ENCODE measurements around the gene SPDYE6. TPM values are rescaled to one million over a fixed set of nuclear protein-coding genes. Genes with fewer than 3 reads are reported as not detected.

Gene SPDYE6

GRCh38 chr7:102297487-102298218, 58.6 kb downstream of the SPDYE6 start:
- Histone ChIP-seq H4K5ac (ENCODE audit: low read length) (no peak overlapping the region), H3K27ac (ENCODE audit: low read depth, low read length) (no peak overlapping the region), H3K4me3 (ENCODE audit: low read length) (no peak overlapping the region), H3K27me3 (ENCODE audit: insufficient read depth, low read length, poor library complexity) (no peaks in the 10 kb centered on the region), H3K36me3 (ENCODE audit: control insufficient read depth, insufficient read depth, low read length) (no peaks in the 10 kb centered on the region), H3K79me2 (ENCODE audit: control insufficient read depth, insufficient read depth, low read length) (no peaks in the 10 kb centered on the region), H3K18ac (ENCODE audit: low read length) (no peak overlapping the region), H2BK15ac (replicated peaks; ENCODE audit: low read depth) (no peak overlapping the region), H3K9ac (ENCODE audit: low read length) (no peak overlapping the region), H3K79me1 (ENCODE audit: low read length) (no peaks in the 10 kb centered on the region), H3K23ac (ENCODE audit: low read length) (no peak overlapping the region), H3K56ac (ENCODE audit: low read length) (no peak overlapping the region), H2BK5ac (ENCODE audit: low read length) (no peak overlapping the region), H3K4ac (ENCODE audit: low read depth, low read length) (no peak overlapping the region), H3K4me1 (ENCODE audit: control insufficient read depth, low read depth, low read length) (peaks cover 3% of the 10 kb centered on the region), H2AK5ac (ENCODE audit: low read length) (no peak overlapping the region), H4K8ac (ENCODE audit: low read depth, low read length) (no peak overlapping the region), H2BK120ac (ENCODE audit: low read depth, low read length) (no peak overlapping the region), H3K4me2 (ENCODE audit: low read length) (no peak overlapping the region)
- no peak for DNase-seq
- WGBS (ENCODE audit: extremely low coverage, insufficient coverage, low lambda C conversion rate): no CpG with 5 or more reads among the region's 10 CpGs

DNA sequence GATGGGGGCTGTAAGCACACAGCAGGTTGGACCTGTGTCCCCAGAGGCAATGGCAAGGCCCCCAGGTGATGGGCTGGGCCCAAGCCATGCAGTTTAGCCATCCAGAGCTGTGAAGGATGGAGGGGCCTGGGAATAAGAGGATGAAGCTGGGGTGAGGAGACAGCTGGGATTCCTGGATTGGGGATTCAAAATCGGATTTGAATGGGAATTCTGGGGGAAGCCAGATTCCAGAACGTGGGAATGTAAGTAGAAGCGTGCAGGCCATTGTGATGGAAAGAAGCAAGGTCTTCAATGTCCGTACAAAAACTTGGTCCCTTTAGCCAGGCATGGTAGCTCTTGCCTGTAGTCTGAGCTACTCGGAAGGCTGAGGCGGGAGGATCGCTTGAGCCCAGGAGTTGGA, 59.7 kb downstream of the SPDYE6 start:
- no peak overlapping the region for H3K9ac ChIP-seq (ENCODE audit: low read length)
- H4K8ac ChIP-seq (ENCODE audit: low read depth, low read length): no peak overlapping the region
- H3K4me3 ChIP-seq (ENCODE audit: low read length): no peak overlapping the region
- H3K27ac ChIP-seq (ENCODE audit: low read depth, low read length): no peak overlapping the region
- no peak overlapping the region for H2BK5ac ChIP-seq (ENCODE audit: low read length)
- H2AK5ac ChIP-seq (ENCODE audit: low read length): no peak overlapping the region
- H3K18ac ChIP-seq (ENCODE audit: low read length): no peak overlapping the region
- H2BK15ac ChIP-seq (replicated peaks; ENCODE audit: low read depth): no peak overlapping the region
- no peaks in the 10 kb centered on the region for H3K27me3 ChIP-seq (ENCODE audit: insufficient read depth, low read length, poor library complexity)
- H3K4ac ChIP-seq (ENCODE audit: low read depth, low read length): no peak overlapping the region
- no peak overlapping the region for H3K4me2 ChIP-seq (ENCODE audit: low read length)
- no peak overlapping the region for H3K23ac ChIP-seq (ENCODE audit: low read length)
- no peak overlapping the region for H2BK120ac ChIP-seq (ENCODE audit: low read depth, low read length)
- WGBS (ENCODE audit: extremely low coverage, insufficient coverage, low lambda C conversion rate): no CpG with 5 or more reads among the region's 7 CpGs
- H3K79me2 ChIP-seq (ENCODE audit: control insufficient read depth, insufficient read depth, low read length): no peaks in the 10 kb centered on the region
- H3K36me3 ChIP-seq (ENCODE audit: control insufficient read depth, insufficient read depth, low read length): no peaks in the 10 kb centered on the region
- DNase-seq: no peak
- no peak overlapping the region for H3K56ac ChIP-seq (ENCODE audit: low read length)
- no peak overlapping the region for H4K5ac ChIP-seq (ENCODE audit: low read length)
- no peaks in the 10 kb centered on the region for H3K79me1 ChIP-seq (ENCODE audit: low read length)
- peaks cover 3% of the 10 kb centered on the region for H3K4me1 ChIP-seq (ENCODE audit: control insufficient read depth, low read depth, low read length)

DNA sequence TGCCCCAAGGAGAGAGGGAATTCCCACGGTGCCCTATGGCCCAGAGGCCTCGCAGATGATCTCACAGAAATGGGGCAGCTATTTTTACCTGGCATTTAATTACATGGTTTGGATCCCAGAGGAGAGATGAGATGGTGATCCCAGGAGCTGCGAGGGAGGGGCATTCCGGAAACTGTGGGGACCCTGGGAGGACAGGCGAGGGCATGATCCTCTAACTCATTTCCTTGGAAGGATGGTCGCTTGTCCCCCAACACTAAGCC, 60.1 kb downstream of the SPDYE6 start:
- peaks cover 3% of the 10 kb centered on the region for H3K4me1 ChIP-seq (ENCODE audit: control insufficient read depth, low read depth, low read length)
- H3K18ac ChIP-seq (ENCODE audit: low read length): no peak overlapping the region
- H2BK120ac ChIP-seq (ENCODE audit: low read depth, low read length): no peak overlapping the region
- H3K4me2 ChIP-seq (ENCODE audit: low read length): no peak overlapping the region
- no peaks in the 10 kb centered on the region for H3K79me2 ChIP-seq (ENCODE audit: control insufficient read depth, insufficient read depth, low read length)
- no peak overlapping the region for H3K23ac ChIP-seq (ENCODE audit: low read length)
- H3K4ac ChIP-seq (ENCODE audit: low read depth, low read length): no peak overlapping the region
- no CpG with 5 or more reads among the region's 6 CpGs for WGBS (ENCODE audit: extremely low coverage, insufficient coverage, low lambda C conversion rate)
- no peak overlapping the region for H2BK5ac ChIP-seq (ENCODE audit: low read length)
- no peak overlapping the region for H4K8ac ChIP-seq (ENCODE audit: low read depth, low read length)
- H3K79me1 ChIP-seq (ENCODE audit: low read length): no peaks in the 10 kb centered on the region
- no peak overlapping the region for H3K4me3 ChIP-seq (ENCODE audit: low read length)
- no peaks in the 10 kb centered on the region for H3K27me3 ChIP-seq (ENCODE audit: insufficient read depth, low read length, poor library complexity)
- no peaks in the 10 kb centered on the region for H3K36me3 ChIP-seq (ENCODE audit: control insufficient read depth, insufficient read depth, low read length)
- no peak overlapping the region for H2AK5ac ChIP-seq (ENCODE audit: low read length)
- no peak overlapping the region for H3K9ac ChIP-seq (ENCODE audit: low read length)
- H3K56ac ChIP-seq (ENCODE audit: low read length): no peak overlapping the region
- no peak for DNase-seq
- H4K5ac ChIP-seq (ENCODE audit: low read length): no peak overlapping the region
- H3K27ac ChIP-seq (ENCODE audit: low read depth, low read length): no peak overlapping the region
- no peak overlapping the region for H2BK15ac ChIP-seq (replicated peaks; ENCODE audit: low read depth)

Small RNAs within 50 kb of the gene (small RNA-seq; reads per million reads assigned to genes)
- gene AC091390.4 (ENCODE audit: insufficient read depth): not detected
- gene MIR548O (ENCODE audit: insufficient read depth): not detected
- gene RF00019 (ENCODE audit: insufficient read depth): not detected
